ENCODE measurements around the gene ACTC1. TPM values are rescaled to one million over a fixed set of nuclear protein-coding genes. Genes with fewer than 3 reads are reported as not detected.

Gene ACTC1
- polyA plus RNA-seq, 1 donor (not counting 4 experiments of a cell fraction or from before 2014, with no cell fraction given), result not detected

DNA sequence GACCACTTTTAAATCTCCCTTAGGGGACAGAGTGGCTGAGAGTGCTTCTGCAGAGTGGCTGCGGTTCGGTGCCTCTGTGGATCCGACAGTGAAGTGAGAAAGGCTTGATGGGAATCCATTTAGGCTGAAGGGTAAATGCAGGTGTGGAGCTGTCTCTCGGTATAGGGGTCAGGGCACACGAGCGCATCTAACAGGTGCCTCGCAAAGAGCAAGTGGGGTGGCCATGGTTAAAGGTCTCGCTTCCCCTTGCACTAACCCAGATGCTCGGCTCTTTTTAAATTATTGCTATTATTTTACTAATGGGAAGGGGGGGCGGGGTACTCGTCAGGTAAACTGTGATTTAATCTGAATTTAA, 40.0 kb downstream of the ACTC1 start:
- Histone ChIP-seq H2AFZ (ENCODE audit: control insufficient read depth, low read length) (no peak overlapping the region), H3K27ac (ENCODE audit: control insufficient read depth, insufficient read depth, low read length) (no peak overlapping the region), H4K20me1 (ENCODE audit: control insufficient read depth, extremely low read depth, insufficient read depth, low read length) (no peaks in the 10 kb centered on the region), H3K36me3 (ENCODE audit: control insufficient read depth in 2 of 2, extremely low read depth in 1 of 2, insufficient read depth in 2 of 2, low read length in 2 of 2) (no peaks in the 10 kb centered on the region), H3K79me2 (ENCODE audit: control insufficient read depth, insufficient read depth, low read length) (no peaks in the 10 kb centered on the region), H3K4me2 (ENCODE audit: control insufficient read depth, extremely low read depth, insufficient read depth, low read depth, low read length) (no peak overlapping the region), H3K27me3 (ENCODE audit: control insufficient read depth, extremely low read depth, insufficient read depth, low read length) (peaks cover 40% of the 10 kb centered on the region), H3K4me1 (ENCODE audit: control insufficient read depth, extremely low read depth, insufficient read depth, low read length) (no peaks in the 10 kb centered on the region), H3K9me3 (ENCODE audit: control insufficient read depth, low read depth, low read length) (no peaks in the 10 kb centered on the region), H3K4me3 (ENCODE audit: control insufficient read depth in 2 of 3, extremely low read depth in 1 of 3, insufficient read depth in 2 of 3, low read depth in 1 of 3, low read length in 3 of 3) (no peak overlapping the region), H3K9ac (ENCODE audit: control insufficient read depth, extremely low read depth, insufficient read depth, low read length) (no peak overlapping the region), H3K9me1 (ENCODE audit: control insufficient read depth, extremely low read depth, insufficient read depth, low read length) (no peaks in the 10 kb centered on the region)
- DNase-seq (ENCODE audit: low read depth, low spot score) (no peak), FAIRE-seq (no peak)
- TF ChIP-seq CTCF (optimal IDR thresholded peaks at IDR 0.05 in 1 of 3, IDR thresholded peaks at IDR 0.05 in 1 of 3, conservative IDR thresholded peaks at IDR 0.05 in 1 of 3; ENCODE audit: extremely low read depth in 1 of 3, insufficient read depth in 2 of 3, low read length in 3 of 3), result no peak
- TF ChIP-seq EZH2 (IDR thresholded peaks at IDR 0.05; ENCODE audit: low read length), result peak; percentile 67
- dilution Hi-C loops (cut with MboI; ENCODE audit: extremely low pct_ligation_motif_present, low sequenced_read_pairs), result no loop called here

DNA sequence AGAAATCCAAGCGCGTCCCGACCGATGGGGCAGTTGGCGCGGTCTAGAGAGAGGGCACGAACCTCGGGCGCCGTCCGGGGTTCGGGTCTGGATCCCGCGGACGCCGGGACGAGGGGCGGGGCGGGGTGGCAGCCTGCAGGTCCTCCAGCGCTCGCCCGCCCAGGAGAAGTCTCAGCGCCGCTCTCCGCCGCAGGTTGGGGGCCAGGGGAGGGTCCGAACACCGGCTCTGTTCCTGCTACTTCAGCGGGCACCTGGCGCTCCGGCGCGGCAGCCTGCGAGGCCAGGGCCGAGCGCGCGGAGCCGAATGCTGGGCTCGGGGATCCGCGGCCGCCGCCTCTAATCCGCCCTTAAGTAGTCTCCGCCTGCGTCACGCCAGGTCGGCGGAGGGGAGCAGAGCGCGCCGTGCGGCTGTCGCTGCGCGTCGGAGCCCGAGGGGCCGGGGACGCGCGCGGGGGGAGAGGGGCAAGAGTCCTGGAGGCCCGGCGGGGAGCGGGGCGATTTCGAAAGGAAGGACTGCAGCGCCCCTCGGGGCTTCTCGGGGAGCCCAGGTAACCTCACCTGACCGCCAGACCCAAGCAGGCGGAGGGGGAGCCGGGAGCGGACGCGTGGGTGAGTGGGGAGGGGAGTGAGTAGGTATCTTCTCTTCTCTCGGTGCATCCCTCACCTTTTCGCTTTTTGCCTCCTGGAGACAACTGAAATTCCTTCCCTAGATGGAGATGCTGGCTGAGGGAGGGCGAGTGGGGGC, 40.5 kb downstream of the ACTC1 start, which contains the start of gene GJD2:
Gene GJD2, minus strand, starts transcription at position 325 of the 745 bp plus-strand sequence. CDS start 510 bp downstream, outside the sequence.
- Histone ChIP-seq H3K79me2 (ENCODE audit: control insufficient read depth, insufficient read depth, low read length) (no peaks in the 10 kb centered on the region), H3K36me3 (ENCODE audit: control insufficient read depth in 2 of 2, extremely low read depth in 1 of 2, insufficient read depth in 2 of 2, low read length in 2 of 2) (no peaks in the 10 kb centered on the region), H3K4me1 (ENCODE audit: control insufficient read depth, extremely low read depth, insufficient read depth, low read length) (no peaks in the 10 kb centered on the region), H4K20me1 (ENCODE audit: control insufficient read depth, extremely low read depth, insufficient read depth, low read length) (no peaks in the 10 kb centered on the region), H3K9me3 (ENCODE audit: control insufficient read depth, low read depth, low read length) (no peaks in the 10 kb centered on the region), H3K9ac (ENCODE audit: control insufficient read depth, extremely low read depth, insufficient read depth, low read length) (no peak within 1 kb of the TSS), H3K4me3 (ENCODE audit: control insufficient read depth in 2 of 3, extremely low read depth in 1 of 3, insufficient read depth in 2 of 3, low read depth in 1 of 3, low read length in 3 of 3) (peak within 1 kb of the TSS in 2 of 3 experiments; percentile 3 to 6), H3K9me1 (ENCODE audit: control insufficient read depth, extremely low read depth, insufficient read depth, low read length) (no peaks in the 10 kb centered on the region), H3K4me2 (ENCODE audit: control insufficient read depth, extremely low read depth, insufficient read depth, low read depth, low read length) (no peak within 1 kb of the TSS), H2AFZ (ENCODE audit: control insufficient read depth, low read length) (no peak within 1 kb of the TSS), H3K27ac (ENCODE audit: control insufficient read depth, insufficient read depth, low read length) (no peak within 1 kb of the TSS), H3K27me3 (ENCODE audit: control insufficient read depth, extremely low read depth, insufficient read depth, low read length) (peaks cover 40% of the 10 kb centered on the region)
- dilution Hi-C loops (cut with MboI; ENCODE audit: extremely low pct_ligation_motif_present, low sequenced_read_pairs), result no loop called here
- FAIRE-seq (no peak), DNase-seq (ENCODE audit: low read depth, low spot score) (no peak)
- TF ChIP-seq CTCF (optimal IDR thresholded peaks at IDR 0.05 in 1 of 3, IDR thresholded peaks at IDR 0.05 in 1 of 3, conservative IDR thresholded peaks at IDR 0.05 in 1 of 3; ENCODE audit: extremely low read depth in 1 of 3, insufficient read depth in 2 of 3, low read length in 3 of 3), result no peak
- peak; percentile 88 for TF ChIP-seq EZH2 (IDR thresholded peaks at IDR 0.05; ENCODE audit: low read length)

Measured in keratinocyte (primary cell).